Adrenal gland (tissue), 12 donors: ENCODE results near the gene ISCU. TPM values are rescaled to one million over a fixed set of nuclear protein-coding genes. Genes with fewer than 3 reads are reported as not detected.

Experiments used
- DNase-seq, 7 donors: peaks; one replicate each; pipeline ENCODE4 v3.0.0-alpha.2; 2019 to 2020
- H3K27ac ChIP-seq, 5 donors: fragments of 200-600 bp; sonication (generic) in 4 of 5; 1 replicate in 3 of 5; 2 replicates in 2 of 5; pipeline versions ENCODE4 v1.5.1 to v1.8.0; 2016 to 2020; ENCODE audit warnings: mild to moderate bottlenecking in 1 of 5
- H3K27me3 ChIP-seq: fragments of 200-600 bp; 2 replicates; pipeline ENCODE4 v1.8.0; 2021
- H3K36me3 ChIP-seq, 2 donors: fragments of 200-600 bp; replicated peaks in 1 of 2; 1 replicate in 1 of 2; 2 replicates in 1 of 2; pipeline versions ENCODE4 v1.5.1 to v1.8.0; 2018 to 2022
- H3K4me1 ChIP-seq, 2 donors: fragments of 200-600 bp; replicated peaks in 1 of 2; 1 replicate in 1 of 2; 2 replicates in 1 of 2; pipeline versions ENCODE4 v1.5.1 to v1.8.0; 2018 to 2021
- H3K4me3 ChIP-seq, 4 donors: fragments of 200-600 bp; sonication (generic) in 3 of 4; one replicate each; pipeline ENCODE4 v1.5.1; 2016 to 2018
- H3K9me3 ChIP-seq, 3 donors: fragments of 200-600 bp; sonication (generic) in 1 of 3; replicated peaks in 1 of 3; 1 replicate in 2 of 3; 2 replicates in 1 of 3; pipeline versions ENCODE4 v1.5.1 to v1.8.0; 2016 to 2021
- POLR2A ChIP-seq, 2 donors: fragments of 450-650 bp; IDR thresholded peaks; one replicate each; pipeline ENCODE4 v1.6.1; 2017; ENCODE audit warnings: antibody characterized with exemption in 2 of 2, mild to moderate bottlenecking in 2 of 2, moderate library complexity in 1 of 2
- WGBS, 4 donors: extraction: QIAGEN DNeasy Blood & Tissue Kit in 2 of 4; methylation state at CpG; one replicate each; pipeline versions ENCODE4 v1.1.5 to v1.1.7; 2013 to 2017; 5-methylcytosine and 5-hydroxymethylcytosine counted together
- intact Hi-C, 2 donors: fragments of 100-400 bp; cut with DNase I; formaldehyde crosslinking; loops; one replicate each; pipeline versions ENCODE4 v1.14.1 to v1.15.0; 2022 to 2023
- polyA plus RNA-seq, 3 donors: library from polyadenylated mRNA; stranded (reverse); fragments of 200-250 nt in 2 of 3; fragments of 350-450 nt in 1 of 3; fragmentation: Illumina TruSeq in 1 of 3; extraction: RNeasy Lipid Tissue Mini Kit (QIAGEN cat#74804) in 1 of 3; gene quantifications; one replicate each; pipeline ENCODE4 v1.2.3, GENCODE V29; 2013 to 2014
- total RNA-seq, 9 donors: library from RNA; depleted of rRNA in 4 of 9; stranded (reverse); fragments of >200 nt in 4 of 9; fragments of 120-200 nt in 1 of 9; fragmentation: NEBNext Ultra II Directional in 1 of 9; extraction: Animal tissue kit (Norgen Biotek cat#: 25700) in 1 of 9; gene quantifications; one replicate each; pipeline versions ENCODE4 v1.1.0 to v1.2.4, GENCODE V29; 2013 to 2023
- TF ChIP-seq, protein P1 (sequence below), 6 experiments: fragments of 450-650 bp in 4 of 6; fragments of 200-600 bp in 2 of 6; sonication (generic) in 1 of 6; IDR thresholded peaks; 1 replicate in 5 of 6; 2 replicates in 1 of 6; pipeline versions ENCODE4 v1.5.1 to v1.8.0; 2016 to 2021; ENCODE audit warnings: antibody characterized with exemption in 6 of 6, mild to moderate bottlenecking in 2 of 6, moderate library complexity in 1 of 6
- donor health status: healthy with polysubstance abuse.
- donor health status: Bipolar disorder and iron deficiency.
- donor health status: DM: yes; HTN: yes; CAD: no.
- donor health status: DM: no; HTN: no; CAD: no.
- donor health status: DM: no; HTN: no; CAD: no.
- donor health status: DM: yes; HTN: yes; CAD: no.

Gene ISCU
- total and polyA plus RNA-seq, 12 donors: 209 to 1,219 (median 393) TPM

DNA sequence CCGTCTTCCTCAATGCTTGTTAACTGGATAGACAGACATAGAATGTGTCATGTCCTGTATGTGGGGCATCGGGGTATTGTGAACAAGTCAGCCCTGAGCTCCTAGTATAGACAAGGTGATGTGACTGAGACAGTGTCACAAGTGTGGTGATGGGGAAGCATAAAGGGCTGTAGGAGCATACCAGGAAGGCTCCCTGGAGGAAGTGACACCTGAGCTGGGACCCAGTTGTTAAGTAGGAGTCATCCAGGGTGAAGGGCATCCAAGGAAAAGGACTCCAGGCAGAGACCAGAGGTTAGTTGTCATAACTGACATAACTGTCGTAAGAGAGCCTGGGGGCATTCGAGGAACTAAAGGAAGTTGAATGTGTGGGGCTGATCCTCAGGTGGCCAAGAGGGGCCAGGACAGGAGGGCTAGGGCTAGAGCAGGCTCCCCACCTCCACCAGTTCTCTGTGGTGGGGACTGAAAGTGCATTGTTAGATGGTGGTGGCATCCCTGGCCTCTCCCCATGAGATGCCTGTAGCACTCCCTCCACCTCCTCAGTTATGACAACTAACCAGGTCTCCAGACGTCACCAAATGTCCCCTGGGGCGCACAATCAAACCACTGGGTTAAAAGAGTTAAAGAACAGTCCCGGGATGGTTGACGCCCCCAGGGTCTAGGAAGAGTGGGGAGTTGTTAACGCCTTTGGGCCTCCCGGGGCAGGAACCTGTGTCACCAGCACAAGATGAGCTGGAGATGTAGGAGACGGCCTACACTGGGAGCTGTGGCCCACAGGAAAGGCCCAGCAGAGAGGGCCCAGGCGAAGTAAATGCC lies 44.9 kb upstream of the ISCU start:
- 85 to 92% (median 89%) methylated on average over 11 to 12 of the region's 12 CpGs for whole genome bisulfite sequencing, 4 donors
- Histone ChIP-seq H3K9me3 (no peaks in the 10 kb centered on the region), H3K4me1 (peaks cover 16 to 17% of the 10 kb centered on the region in 2 donors), H3K27me3 (no peaks in the 10 kb centered on the region), H3K36me3 (peaks cover 0 to 47% of the 10 kb centered on the region in 2 donors), H3K4me3 (no peak overlapping the region), H3K27ac (no peak overlapping the region)
- DNase-seq: no peak
- intact Hi-C loops: loop anchor here in 1 of 2 donors (10.0 kb wide), 1 partner anchor 97 kb away; no protein-coding TSS in a partner anchor
- TF ChIP-seq, protein P1, sequence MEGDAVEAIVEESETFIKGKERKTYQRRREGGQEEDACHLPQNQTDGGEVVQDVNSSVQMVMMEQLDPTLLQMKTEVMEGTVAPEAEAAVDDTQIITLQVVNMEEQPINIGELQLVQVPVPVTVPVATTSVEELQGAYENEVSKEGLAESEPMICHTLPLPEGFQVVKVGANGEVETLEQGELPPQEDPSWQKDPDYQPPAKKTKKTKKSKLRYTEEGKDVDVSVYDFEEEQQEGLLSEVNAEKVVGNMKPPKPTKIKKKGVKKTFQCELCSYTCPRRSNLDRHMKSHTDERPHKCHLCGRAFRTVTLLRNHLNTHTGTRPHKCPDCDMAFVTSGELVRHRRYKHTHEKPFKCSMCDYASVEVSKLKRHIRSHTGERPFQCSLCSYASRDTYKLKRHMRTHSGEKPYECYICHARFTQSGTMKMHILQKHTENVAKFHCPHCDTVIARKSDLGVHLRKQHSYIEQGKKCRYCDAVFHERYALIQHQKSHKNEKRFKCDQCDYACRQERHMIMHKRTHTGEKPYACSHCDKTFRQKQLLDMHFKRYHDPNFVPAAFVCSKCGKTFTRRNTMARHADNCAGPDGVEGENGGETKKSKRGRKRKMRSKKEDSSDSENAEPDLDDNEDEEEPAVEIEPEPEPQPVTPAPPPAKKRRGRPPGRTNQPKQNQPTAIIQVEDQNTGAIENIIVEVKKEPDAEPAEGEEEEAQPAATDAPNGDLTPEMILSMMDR (IDR thresholded peaks at IDR 0.05): no peak
- no peak for TF ChIP-seq POLR2A (IDR thresholded peaks at IDR 0.05)

DNA sequence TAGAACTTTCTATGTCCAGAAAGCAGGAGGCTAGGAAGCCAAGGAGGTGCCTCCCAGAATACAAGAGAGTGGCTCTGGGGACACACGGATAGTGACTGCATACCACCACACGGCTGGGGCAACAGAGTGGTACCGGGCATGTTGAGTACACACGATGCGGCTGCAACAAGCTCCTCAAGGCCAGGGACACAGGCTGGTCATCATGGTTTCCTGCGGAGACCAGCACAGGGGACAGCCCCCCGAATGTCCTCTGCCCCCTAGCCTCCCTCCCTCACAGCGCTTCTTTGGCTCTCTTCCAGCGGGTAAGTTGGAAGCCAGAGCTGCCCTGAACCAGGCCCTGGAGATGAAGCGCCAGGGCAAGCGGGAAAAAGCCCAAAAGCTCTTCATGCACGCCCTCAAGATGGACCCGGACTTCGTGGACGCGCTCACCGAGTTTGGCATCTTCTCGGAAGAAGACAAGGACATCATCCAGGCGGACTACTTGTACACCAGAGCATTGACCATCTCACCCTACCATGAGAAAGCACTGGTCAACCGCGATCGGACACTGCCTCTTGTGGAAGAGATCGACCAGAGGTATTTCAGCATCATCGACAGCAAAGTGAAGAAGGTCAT lies 44.2 kb upstream of the ISCU start:
- WGBS, 4 donors: 93 to 99% (median 96%) methylated on average over 15 to 24 of the region's 24 CpGs
- H3K9me3 ChIP-seq: no peaks in the 10 kb centered on the region
- peaks cover 0 to 54% of the 10 kb centered on the region in 2 donors for H3K36me3 ChIP-seq
- no peak overlapping the region for H3K27ac ChIP-seq
- H3K27me3 ChIP-seq: no peaks in the 10 kb centered on the region
- no peak for DNase-seq
- intact Hi-C loops: loop anchor here in 1 of 2 donors (10.0 kb wide), 1 partner anchor 97 kb away; no protein-coding TSS in a partner anchor
- peaks cover 9 to 13% of the 10 kb centered on the region in 2 donors for H3K4me1 ChIP-seq
- TF ChIP-seq, protein P1 (IDR thresholded peaks at IDR 0.05): no peak
- no peak for TF ChIP-seq POLR2A (IDR thresholded peaks at IDR 0.05)
- no peak overlapping the region for H3K4me3 ChIP-seq

DNA sequence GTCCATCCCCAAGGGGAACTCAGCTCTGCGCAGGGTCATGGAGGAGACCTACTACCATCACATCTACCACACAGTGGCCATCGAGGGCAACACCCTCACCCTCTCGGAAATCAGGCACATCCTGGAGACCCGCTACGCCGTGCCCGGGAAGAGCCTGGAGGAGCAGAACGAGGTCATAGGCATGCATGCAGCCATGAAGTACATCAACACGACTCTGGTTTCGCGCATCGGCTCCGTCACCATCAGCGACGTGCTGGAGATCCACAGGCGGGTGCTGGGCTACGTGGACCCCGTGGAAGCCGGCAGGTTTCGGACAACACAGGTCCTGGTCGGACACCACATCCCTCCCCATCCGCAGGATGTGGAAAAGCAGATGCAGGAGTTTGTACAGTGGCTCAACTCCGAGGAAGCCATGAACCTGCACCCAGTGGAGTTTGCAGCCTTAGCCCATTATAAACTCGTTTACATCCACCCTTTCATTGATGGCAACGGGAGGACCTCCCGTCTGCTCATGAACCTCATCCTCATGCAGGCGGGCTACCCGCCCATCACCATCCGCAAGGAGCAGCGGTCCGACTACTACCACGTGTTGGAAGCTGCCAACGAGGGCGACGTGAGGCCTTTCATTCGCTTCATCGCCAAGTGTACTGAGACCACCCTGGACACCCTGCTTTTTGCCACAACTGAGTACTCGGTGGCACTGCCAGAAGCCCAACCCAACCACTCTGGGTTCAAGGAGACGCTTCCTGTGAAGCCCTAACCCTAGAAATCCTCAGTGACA lies 43.5 kb upstream of the ISCU start:
- Histone ChIP-seq H3K9me3 (no peaks in the 10 kb centered on the region), H3K4me3 (no peak overlapping the region), H3K36me3 (peaks cover 0 to 61% of the 10 kb centered on the region in 2 donors), H3K4me1 (peaks cover 9 to 13% of the 10 kb centered on the region in 2 donors), H3K27ac (no peak overlapping the region), H3K27me3 (no peaks in the 10 kb centered on the region)
- 93 to 94% (median 93%) methylated on average over 39 of the region's 39 CpGs for WGBS, 4 donors
- TF ChIP-seq, protein P1 (IDR thresholded peaks at IDR 0.05): no peak
- no peak for TF ChIP-seq POLR2A (IDR thresholded peaks at IDR 0.05)
- DNase-seq: no peak
- intact Hi-C loops: loop anchor here in 1 of 2 donors (10.0 kb wide), 1 partner anchor 96 kb away; no protein-coding TSS in a partner anchor

DNA sequence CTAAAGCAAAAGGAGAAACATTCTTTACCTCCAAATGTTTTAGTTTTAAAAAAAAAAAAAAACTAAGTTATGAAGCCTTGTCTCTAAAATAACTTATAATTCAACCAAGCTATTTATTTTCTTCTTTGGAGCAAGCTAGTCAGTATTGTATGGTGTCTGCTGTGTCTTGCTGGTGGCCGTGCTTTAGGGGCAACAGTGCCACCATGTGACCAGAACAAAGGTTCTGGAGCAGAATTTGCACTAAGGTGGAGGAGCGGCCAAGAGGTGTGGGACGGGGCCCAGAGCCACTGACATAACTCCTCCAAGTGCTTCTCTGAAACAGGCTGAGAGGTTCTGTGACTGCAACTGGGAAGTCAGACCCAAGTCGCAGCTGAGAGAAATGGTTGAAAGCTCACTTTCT lies 42.8 kb upstream of the ISCU start:
- DNase-seq: no peak
- TF ChIP-seq, protein P1 (IDR thresholded peaks at IDR 0.05): no peak
- no peak for TF ChIP-seq POLR2A (IDR thresholded peaks at IDR 0.05)
- no peaks in the 10 kb centered on the region for H3K27me3 ChIP-seq
- no peaks in the 10 kb centered on the region for H3K9me3 ChIP-seq
- peaks cover 0 to 68% of the 10 kb centered on the region in 2 donors for H3K36me3 ChIP-seq
- no peak overlapping the region for H3K27ac ChIP-seq
- peaks cover 9% of the 10 kb centered on the region in 2 donors for H3K4me1 ChIP-seq
- 50 to 72% (median 68%) methylated on average over 4 of the region's 4 CpGs for WGBS, 4 donors
- intact Hi-C loops: loop anchor here in 1 of 2 donors (10.0 kb wide), 1 partner anchor 95 kb away; no protein-coding TSS in a partner anchor
- no peak overlapping the region for H3K4me3 ChIP-seq
